Measurements from ENCODE around the gene AASDH.

GRCh38 chr4:56371426-56372220, 15.7 kb downstream of the AASDH start:
- TF ChIP-seq SKI (IDR thresholded peaks at IDR 0.05; ENCODE audit: partially characterized antibody) (no peak), MAZ (IDR thresholded peaks at IDR 0.05; ENCODE audit: borderline replicate concordance, low read depth, low read length) (no peak), MAZ (CRISPR knock-in tag; IDR thresholded peaks at IDR 0.05; ENCODE audit: low read depth) (no peak), POLR2AphosphoS5 (IDR thresholded peaks at IDR 0.05; ENCODE audit: low read depth, low read length) (no peak)

Measured in HepG2 (cell line).